NCI-H526 treated with DMSO at 0.1 percent for 48 hours (cell line): ENCODE data around the gene OR4X2.
"Not testable (repeated sequence)": the region's sequence is repeated elsewhere in the genome, so short reads cannot be mapped to it uniquely, and the experiment has no call there.

ENCODE experiments used
- DNase-seq: peaks from one replicate; lab custom pipeline; 2025; lab: John Stamatoyannopoulos, UW

OR4X2 gene

GRCh38 chr11:48244804-48245203 is at the start of gene OR4X2:
Gene OR4X2 (plus strand): TSS chr11:48245104. CDS start chr11:48245104, 0 bp downstream.
- no peak for DNase-seq

GRCh38 chr11:48207881-48208280 is 37.0 kb upstream of the OR4X2 start:
- DNase-seq, result no peak

GRCh38 chr11:48210052-48210451 is 34.9 kb upstream of the OR4X2 start:
- DNase-seq, result no peak

GRCh38 chr11:48216510-48216909 is 28.4 kb upstream of the OR4X2 start, which contains the start of gene OR4B1:
Gene OR4B1 (plus strand): TSS chr11:48216810. CDS start chr11:48216810, 0 bp downstream.
- DNase-seq, result no peak

GRCh38 chr11:48228761-48229160 is 16.1 kb upstream of the OR4X2 start:
- no peak for DNase-seq

- not testable (repeated sequence) for DNase-seq
Observed at GRCh38 chr11:48230057-48230456, 14.8 kb upstream of the OR4X2 start.

- no peak for DNase-seq
Observed at GRCh38 chr11:48237727-48238126, 7.2 kb upstream of the OR4X2 start.

GRCh38 chr11:48242501-48242900 is 2.4 kb upstream of the OR4X2 start:
- DNase-seq, result no peak

- no peak for DNase-seq
Observed at GRCh38 chr11:48248902-48249301, 4.0 kb downstream of the OR4X2 start.

GRCh38 chr11:48261600-48261999 is 16.7 kb downstream of the OR4X2 start:
- DNase-seq, result no peak

- no peak for DNase-seq
Observed at GRCh38 chr11:48263423-48263911, 18.6 kb downstream of the OR4X2 start, which contains the start of gene OR4X1. Gene OR4X1 (plus strand): TSS chr11:48263861. CDS start chr11:48263861, 0 bp downstream.

GRCh38 chr11:48270621-48271020 is 25.7 kb downstream of the OR4X2 start:
- no peak for DNase-seq

GRCh38 chr11:48272606-48273005 is 27.7 kb downstream of the OR4X2 start:
- DNase-seq, result no peak
